Left hindlimb (tissue), 1 donor: ENCODE measurements around the gene NDUFA12.

Experiments used
- DNase-seq: peaks from one replicate; pipeline ENCODE4 v3.0.0-alpha.2; 2018

NDUFA12 gene

DNA sequence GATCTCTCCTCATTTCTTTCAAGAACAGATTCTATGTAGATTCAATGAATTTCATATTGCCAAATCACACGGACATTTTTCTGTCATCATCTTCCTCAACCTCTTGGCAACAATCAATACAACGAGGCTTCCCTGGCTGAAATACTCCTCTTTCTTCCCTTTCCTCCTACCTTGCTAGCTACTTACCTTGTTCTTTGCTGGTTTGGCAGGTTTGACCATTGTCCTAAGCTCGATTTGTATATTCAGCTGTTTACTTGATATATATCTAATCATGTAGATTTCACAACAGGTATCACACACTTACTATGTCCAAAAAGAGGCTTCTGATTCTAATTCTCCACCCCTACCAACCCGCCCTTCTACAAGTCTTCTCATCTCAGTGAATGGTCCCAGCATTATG is 23.6 kb downstream of the NDUFA12 start:
- no peak for DNase-seq

DNA sequence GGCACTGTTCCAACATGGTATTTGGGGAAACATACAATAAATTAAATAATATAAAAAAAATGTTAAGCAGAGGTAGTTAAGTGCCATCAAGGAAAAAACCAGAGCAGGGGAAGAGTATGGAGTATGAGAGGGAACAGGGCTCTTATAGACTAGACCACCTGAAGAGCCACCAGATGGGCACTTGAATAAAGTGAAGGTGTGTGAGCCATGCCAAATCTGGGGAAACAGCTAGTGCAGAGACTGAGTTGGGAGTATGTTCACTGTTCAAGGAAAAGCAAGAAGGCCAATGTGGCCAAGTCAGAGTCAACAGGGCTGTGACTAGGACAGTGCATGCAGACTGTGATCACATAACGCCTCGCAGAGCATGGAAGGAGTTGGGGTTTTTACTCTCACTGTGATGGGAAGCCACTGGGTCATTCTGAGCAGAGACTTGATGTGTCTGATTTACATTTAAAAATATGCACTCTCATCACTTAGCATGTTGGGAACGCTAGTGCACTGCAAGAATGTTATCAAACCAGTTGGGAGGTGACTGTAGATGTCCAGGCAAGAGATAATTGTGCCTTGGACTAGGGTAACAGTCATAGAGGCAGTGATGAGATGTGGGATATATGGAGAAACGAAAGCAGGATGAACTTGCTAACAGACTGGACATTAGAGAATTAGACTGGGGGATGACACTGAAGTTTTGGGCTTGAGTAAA is 25.6 kb downstream of the NDUFA12 start:
- DNase-seq = no peak

DNA sequence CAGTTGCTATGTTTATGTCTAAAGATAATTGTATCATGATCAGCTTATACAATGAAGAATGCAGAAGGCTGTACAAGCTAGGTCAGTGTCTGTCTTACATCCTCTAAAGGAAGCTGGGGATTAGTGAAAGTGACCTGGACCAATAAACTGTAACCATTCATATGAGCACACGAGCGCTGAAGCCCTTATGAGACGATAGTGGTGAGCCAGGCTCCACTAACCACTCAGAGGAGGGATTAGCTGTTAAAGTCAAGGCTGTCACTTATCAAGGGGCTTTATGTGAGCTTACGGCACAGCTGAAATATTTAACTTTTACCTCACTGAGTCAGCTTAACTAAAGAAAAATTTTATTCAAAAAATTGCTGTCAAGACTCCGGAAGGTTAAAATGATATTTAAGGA is 30.3 kb downstream of the NDUFA12 start:
- DNase-seq = no peak

DNA sequence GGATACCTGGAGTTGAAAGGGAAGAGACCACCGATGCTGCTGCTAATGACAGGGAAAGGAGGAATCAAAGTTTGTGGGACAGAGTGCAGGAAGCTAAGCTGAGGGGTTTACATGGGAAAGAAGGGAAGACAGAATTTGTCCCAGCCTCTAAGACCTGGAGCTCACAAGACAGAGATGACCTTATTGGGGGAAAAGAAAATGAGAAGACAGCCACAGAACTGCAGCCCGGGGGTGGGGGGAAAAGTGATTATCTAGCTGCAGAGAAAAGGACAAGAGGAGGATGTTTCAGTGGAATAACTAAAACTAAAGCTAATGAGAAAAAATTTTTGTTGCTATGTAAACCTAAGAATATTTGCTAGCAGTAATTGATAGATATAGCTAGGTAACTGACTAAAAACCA is 30.7 kb downstream of the NDUFA12 start:
- no peak for DNase-seq

DNA sequence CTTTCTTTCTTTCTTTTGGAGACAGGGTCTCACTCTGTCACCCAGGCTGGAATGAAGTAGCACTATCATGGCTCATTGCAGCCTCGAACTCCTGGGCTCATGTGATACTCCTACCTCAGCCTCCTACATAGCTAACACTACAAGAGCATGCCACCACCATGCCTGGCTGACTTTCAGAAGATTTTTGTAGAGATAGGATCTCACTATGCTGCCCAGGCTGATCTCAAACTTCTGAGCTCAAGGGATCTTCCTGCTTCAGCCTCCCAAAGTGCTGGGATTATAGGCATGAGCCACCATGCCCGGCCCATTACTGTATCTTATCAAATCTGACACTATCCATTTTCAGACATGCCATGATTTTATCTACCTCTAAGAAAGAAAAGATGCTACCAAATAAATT is 31.6 kb downstream of the NDUFA12 start:
- no peak for DNase-seq

DNA sequence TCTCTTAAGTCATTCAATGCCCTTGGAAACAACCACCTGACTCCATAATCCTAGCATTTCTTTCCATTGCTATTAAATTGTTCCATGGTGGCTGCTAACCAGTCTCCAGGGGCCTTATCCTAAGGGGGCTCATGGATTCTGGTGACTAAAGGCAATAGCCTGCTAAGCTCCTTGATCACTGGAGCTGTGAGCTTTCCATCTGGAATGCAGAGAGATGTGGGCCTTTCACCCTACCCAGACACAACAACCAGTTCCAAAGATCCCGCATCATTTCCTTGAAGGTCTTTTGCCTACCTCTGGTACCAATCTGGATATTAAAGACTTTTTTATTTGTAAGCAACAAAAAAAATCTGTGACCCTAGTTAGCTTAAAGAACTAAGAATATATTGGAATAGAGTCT is 32.9 kb downstream of the NDUFA12 start:
- DNase-seq = no peak

DNA sequence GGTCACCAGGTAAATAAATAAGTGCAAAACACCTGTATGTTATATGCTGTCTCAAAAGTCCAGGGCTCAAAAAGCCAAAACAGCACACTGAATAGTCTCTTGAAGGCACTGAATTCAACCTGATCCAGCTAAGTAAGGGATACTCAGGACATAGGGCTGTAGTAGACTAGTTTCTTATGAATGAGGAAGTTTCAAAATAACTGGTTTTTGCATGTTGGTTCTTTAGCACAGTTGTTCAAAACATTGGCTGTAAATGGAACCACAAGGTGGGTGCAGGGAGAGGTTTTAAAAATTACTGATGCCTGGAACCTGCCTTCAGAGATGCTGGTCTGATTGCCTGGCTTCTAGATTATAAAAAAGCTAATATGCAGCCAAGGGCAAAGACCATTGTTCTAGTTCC is 34.1 kb downstream of the NDUFA12 start:
- DNase-seq = no peak

DNA sequence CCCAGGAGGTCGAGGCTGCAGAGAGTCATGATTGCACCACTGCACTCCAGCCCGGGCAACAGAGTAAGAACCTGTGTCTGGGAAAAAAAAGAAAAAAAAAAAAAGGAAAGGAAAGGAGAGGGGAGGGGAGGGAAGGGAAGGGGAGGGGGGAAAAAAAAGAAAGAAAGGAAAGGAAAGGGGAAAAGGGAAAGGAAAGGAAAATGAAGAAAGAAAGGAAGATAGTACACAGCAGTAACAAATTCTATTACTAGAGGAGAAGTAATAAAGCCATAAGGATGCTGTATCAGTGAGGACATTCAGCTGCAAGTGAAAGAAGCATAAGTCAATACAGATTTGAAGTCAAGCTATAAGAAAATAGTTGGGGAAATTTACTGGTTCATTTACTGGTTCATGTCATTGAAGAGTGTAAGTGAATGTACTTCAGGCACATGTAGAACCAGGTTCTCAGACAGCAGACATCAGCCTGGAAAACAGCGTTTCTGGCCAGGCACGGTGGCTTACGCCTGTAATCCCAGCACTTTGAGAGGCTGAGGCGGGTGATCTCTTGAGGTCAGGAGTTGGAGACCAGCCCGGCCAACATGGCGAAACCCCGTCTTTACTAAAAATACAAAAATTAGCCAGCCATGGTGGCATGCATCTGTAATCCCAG is 37.4 kb downstream of the NDUFA12 start:
- DNase-seq = no peak

DNA sequence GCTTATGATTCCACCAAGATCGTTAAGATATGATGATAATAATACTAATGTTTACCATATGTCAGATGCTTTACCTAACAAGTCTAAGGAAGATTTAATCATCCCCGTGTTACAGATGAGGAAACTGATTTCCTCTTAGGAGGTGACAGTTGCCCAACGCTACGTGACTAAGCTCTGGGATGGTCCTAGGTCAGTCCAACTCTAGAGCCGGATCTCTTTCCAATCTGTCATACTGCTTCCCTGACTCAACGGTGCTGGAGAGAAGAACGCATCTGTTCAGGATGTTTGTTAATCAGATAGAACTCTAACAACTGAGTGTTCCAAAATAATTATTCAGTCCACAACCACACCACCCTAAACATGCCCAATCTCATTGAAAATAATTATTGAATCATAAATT is 39.8 kb downstream of the NDUFA12 start:
- no peak for DNase-seq

DNA sequence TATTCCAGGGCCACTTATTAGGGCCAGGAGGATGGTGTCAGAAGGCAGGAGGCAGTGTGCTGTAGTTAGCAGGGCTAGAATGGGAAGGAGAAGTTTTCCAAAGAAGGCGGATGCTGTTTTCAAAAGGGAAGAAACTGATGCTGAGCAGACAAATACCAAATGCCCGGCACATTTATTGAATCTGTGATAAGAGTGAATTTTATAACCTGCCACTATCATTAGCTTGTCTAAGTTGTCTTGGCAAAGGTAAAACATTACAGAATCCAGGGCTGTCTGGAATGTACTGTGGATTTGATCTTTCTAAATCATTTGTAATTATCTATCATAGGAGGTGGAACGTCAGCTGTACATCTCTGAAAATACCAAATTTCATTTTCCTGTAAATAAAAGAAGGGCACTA is 40.8 kb downstream of the NDUFA12 start:
- DNase-seq = no peak

DNA sequence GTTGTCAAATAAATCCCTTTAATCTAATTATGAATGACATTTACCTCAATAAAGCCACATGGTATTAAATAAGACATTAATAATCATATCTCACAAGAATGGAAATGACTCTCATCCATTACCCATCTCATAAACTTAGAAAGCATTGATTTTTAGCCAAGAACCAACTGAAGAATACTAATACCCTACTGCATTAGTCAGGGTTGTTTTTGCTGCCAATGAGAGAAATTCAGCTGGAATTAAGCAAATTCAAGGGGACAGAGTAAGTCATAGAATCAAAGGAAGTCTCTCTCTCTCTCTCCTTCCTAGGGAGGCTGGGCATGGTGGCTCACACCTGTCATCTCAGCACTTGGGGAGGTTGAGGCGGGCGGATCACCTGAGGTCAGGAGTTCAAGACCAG is 41.6 kb downstream of the NDUFA12 start:
- no peak for DNase-seq

DNA sequence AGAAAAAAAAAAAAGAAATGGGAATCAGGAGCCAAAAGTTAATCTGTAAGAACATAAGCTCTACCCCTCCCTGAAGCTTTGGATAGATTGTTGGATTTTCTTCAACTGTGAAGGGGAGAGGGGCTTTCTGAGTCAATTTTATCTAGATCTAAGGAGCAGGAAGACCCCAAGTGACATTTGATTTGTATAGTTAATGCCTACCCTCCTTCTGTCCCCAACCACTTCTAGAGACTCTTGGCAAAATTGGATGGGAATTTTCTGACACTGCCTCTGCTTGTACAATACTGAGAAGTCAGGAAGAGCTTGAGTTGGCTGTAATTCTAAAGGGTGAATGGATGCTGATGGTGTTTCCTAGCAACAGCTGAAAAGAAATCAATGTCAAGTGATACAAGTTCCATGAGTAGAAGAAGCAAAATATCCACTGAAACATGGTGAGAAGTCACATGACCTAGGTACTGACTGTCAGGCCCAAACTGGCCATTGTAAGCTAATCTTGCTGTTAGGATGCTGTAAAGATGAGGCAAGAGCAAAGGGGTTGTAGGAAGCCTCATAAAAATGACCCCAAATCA is 42.2 kb downstream of the NDUFA12 start:
- DNase-seq = no peak

DNA sequence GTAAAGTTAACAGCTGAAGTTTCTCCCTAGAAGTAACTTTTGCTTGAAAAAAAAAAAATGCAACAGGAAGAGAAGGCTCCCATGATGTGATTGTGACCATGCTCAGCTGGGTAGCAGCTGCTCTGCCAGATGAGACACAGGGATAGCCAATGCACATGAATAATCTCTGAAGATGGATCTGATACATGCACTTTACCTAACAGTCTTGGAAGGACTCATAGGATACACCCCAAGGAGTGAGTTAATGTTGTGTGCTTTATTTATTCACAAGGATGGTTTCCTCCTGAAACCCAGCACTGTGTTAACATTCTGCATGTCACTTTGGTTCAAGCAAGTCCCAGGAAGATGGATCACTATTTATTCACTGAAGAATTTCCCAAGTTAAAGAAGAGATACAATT is 46.5 kb downstream of the NDUFA12 start:
- DNase-seq = no peak

DNA sequence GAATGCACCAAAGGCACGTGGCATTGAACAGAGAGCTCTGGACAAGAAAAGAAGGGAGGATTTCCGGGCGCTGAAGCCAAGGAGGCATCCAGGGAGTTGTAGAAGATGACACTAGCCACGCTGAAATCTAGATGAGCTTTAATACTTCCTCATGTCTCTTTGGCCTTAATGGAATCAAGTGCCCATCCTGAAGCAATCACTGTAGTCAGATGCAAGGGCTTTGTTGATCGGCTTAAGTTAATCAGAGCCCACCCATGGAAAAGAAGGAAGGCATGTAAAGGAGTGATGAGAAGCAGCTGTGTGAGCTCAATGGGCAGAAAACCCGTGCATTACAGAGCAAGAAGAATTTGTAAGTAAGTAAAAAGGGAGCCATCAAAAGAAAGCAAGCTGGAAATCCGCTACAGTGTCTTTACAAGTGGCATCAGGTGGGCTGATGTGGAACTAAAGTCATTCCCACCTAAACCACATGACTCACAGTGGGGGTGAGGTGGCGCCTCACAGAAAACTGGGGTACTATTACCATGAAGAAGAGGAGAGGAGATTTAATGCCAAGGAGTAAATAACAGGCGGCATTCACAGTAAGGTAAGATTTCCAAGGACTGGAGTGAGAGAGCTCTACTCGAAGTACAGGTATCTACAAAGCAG is 48.4 kb downstream of the NDUFA12 start:
- DNase-seq = no peak

DNA sequence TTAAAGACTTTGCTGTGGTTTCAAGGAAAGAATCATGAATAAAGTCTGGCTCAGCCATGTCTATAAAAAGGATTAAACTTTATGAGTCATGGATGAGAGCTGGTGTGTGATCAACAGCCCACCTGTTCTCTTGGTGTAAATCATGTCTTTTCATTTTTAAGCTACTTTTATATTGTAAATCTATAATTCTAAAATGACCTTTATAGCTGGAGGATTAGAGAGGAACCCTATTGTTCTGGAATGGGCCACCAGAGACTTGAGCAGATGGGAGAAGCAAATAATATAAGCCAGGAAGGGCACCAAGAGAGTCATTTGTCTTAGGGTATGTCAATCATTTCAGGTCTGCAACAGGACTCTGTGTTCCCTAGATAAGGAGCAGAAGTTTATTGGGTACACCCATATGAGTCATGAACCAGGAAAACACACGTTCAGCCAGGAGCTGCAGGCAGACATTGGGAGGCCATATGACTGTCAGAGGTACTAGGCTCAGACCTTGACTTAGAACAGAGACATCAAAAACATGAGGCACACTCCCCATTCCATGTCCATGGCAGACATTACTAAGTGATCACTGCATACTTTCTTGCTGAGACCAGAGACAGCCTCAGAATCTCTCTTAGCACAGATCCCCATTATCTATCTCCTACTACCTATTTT is 49.3 kb downstream of the NDUFA12 start:
- no peak for DNase-seq

DNA sequence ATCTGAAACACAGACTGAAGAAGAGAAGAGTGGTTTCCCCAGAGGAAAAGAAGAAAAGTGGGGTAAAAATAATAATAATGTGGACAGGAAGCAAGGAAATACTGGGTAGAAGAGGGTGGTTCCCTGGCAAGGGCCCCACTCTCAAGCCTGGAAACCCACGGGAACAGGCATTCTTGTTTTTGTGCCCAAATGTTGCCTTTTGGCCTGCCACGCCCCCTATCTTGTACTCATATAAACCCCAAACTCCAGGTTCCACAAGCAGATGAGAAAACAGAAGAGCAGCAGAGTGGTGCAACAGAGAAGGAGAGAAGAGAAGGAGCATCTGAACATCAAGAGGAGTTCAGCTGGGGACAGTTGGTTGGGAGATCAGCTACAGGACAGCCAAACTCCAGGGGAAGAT is 51.2 kb downstream of the NDUFA12 start:
- DNase-seq = no peak

DNA sequence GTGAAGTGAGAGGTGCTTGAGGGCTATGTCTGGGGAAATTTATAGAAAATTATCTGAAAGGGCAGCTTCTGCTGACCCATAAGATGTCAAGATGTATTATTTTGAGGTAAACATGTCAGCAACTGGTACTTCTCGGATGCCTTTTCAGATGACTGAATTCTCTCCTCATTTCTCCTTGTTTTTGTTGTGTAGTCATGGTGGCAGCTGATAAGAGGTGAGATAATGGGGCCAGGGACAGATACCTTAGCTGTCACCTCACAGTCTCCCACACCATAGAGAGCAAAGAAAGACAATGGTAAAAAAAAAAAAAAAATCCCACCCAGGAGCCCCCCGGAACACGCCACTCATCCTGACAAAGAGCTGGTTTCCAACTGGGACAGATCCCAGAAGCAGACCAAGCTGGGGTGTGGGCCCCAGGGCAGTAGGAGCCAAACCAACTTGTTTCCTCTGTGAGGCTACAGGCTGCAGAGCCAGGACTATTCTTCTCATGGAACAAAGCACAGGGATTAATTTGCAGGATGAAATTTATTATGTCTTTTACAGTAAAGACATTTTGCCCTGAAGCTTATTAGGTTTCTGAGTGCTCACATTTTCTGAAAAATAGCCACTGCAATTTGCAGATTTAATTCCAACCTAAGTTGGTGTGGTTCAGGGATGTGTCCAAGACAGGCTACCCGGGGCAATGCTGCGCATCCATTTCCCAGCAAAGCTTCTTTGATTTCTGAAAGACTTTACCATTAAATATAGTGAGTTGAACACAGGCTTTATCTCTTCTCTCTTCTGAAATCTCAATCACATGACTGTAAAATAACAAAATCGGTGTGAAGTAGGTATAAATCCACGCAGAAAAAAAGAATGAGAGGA is 52.2 kb downstream of the NDUFA12 start:
- no peak for DNase-seq

DNA sequence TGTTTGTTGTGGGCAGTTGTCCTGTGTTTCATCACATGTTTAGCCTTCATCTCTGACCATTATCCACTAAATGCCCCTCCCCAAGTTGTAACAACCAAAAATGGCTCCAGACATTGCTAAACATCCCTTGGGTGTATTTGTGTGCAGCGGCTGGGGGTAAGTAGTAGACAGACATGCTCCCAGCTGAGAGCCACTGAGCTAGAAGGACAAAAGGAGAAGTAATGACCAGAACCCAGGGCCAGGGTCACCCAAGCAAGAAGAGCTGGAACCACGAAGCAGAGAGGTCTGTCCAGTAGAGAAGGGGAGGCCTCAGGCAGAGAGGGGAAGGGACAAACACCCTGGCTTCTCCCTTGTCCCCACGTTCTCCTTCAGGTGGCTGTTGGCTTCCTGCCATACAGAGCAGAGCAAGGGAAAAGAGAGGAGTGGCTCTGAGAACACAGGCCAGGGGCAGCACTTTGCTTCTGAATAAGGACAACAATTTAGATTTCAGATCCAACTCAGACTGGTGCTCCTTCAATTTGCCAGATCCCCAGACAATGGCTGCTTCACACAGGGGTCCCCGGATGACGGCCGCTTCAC is 55.2 kb downstream of the NDUFA12 start:
- DNase-seq = no peak

DNA sequence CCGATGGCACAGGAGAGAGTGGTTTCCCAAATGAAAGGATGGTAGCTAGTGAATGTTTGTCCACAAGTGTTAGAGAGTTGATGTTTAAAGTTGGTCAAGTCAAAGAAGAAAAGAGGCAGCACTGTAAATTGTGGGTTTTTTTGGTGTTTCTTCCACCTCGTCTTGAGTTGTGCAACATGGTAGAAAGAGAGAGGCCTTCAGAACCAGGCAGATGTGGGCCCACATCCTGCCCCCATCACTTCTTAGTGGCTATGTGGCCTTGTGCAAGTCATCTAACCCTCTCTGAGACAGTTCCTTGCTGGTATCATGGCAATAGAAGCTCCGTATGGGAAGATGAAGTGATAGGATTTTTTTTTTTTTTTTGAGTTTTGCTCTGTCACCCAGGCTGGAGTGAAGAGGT is 60.8 kb downstream of the NDUFA12 start:
- no peak for DNase-seq

DNA sequence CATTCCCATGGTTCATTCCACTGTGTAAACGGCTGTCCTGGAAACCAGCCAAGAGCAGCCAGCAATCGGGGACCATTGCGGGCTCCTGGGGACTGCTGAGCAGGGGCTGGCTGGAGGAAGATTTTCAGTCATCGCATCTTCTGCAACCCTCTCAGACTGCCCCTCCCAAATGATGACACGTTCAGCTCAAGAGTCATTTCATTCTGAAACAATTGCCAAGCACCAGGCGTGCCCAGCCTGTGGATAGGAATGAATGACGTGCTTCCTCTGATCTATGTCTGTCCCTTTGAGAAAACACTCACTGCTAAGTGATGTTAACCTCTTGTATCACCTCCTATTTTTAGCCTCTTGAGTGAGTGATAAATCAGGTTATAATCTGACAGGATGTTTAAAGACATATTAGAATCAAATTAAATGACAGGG is 62.0 kb downstream of the NDUFA12 start:
- peak; percentile 50 for DNase-seq

DNA sequence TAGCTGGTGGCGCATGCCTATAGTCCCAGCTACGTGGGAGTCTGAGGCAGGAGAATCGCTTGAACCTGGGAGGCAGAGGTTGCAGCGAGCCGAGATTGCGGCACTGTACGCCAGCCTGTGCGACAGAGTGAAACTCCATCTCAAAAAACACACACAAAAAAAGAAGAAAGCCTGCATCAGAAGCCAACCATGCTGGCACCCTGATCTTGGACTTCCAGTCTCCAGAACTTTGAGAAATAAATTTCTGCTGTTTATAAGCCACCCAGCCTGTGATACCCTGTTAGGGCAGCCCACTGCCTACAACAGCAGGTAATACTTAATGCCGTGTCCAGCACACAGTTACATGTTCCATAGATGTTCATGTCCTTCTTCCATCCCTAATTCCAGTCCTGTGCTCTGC is 62.7 kb downstream of the NDUFA12 start:
- no peak for DNase-seq

DNA sequence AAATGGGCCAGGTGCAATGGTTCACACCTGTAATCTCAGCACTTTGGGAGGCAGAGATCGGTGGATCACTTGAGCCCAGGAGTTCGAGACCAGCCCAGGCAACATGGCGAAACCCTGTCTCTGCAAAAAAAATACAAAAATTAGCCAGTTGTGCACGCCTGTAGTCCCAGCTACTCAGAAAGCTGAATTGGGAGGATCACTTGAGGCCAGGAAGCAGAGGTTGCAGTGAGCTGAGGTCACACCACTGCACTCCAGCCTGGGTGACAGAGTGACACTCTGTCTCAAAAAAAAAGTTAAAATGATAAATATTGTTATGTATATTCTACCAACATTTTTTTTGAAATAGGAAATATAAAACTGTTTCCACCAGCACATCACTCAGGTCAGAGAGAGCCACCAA is 64.9 kb downstream of the NDUFA12 start:
- DNase-seq = no peak
